ENCODE data around the gene GXYLT1.

Gene GXYLT1, protein sequence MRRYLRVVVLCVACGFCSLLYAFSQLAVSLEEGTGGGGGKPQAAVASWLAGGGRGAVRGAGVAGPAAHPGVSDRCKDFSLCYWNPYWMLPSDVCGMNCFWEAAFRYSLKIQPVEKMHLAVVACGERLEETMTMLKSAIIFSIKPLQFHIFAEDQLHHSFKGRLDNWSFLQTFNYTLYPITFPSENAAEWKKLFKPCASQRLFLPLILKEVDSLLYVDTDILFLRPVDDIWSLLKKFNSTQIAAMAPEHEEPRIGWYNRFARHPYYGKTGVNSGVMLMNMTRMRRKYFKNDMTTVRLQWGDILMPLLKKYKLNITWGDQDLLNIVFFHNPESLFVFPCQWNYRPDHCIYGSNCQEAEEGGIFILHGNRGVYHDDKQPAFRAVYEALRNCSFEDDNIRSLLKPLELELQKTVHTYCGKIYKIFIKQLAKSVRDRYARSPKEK

DNA sequence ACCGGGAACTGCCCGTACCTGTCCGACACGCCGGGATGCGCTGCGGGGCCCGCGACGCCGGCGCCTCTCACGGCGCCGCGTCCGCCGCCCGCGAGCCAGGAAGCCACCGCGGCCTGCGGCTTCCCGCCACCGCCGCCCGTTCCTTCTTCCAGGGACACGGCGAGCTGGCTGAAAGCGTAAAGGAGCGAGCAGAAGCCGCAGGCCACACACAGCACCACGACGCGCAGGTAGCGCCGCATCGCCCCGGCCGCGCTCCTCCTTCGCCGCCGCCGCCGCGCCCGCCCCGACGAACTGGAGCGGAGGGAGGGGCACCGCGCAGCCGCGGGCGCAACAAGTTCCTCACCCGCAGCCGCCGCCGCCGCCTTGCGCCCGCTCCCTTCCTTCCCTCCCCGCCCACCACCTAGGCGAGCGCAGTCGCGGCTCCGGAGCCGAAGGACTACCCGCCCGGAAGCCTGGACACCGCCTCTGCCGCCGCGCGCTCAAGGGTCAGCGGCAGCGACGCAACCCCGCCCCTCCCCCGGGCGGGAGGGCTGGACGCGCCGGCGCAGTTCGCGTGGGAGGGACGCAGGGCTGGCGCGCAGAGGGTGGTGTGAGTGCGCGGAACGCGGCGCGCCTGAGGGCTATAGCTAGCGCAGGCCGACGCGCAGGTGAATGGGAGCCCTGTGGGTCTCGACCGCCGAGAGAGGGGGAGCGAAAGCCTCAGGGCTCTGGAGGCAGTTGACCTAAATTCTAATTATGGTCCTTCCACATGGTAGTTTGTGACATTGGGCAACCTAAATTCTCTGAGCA is at the start of gene GXYLT1:
TSS of gene GXYLT1 (minus strand) at position 467 of the 789 bp plus-strand sequence. CDS start at position 239, 228 bp downstream.
- H3K27me3 ChIP-seq (ENCODE audit: control insufficient read depth, low read length), result no peaks in the 10 kb centered on the region

GRCh38 chr12:42192686-42193085 is 48.0 kb upstream of the GXYLT1 start:
- H3K36me3 ChIP-seq (ENCODE audit: control insufficient read depth, low read length), result peaks cover 2% of the 10 kb centered on the region; the same call in 1 of the 2 replicates
- H3K4me3 ChIP-seq (ENCODE audit: low read length), result no peak overlapping the region
- peaks cover 3% of the 10 kb centered on the region for H3K4me1 ChIP-seq (ENCODE audit: control insufficient read depth, low read length)
- no peaks in the 10 kb centered on the region for H3K27me3 ChIP-seq (ENCODE audit: control insufficient read depth, low read length)
- TF ChIP-seq EZH2phosphoT487 (IDR thresholded peaks at IDR 0.05; ENCODE audit: borderline replicate concordance, low read length), result no peak
- TF ChIP-seq, protein P1, sequence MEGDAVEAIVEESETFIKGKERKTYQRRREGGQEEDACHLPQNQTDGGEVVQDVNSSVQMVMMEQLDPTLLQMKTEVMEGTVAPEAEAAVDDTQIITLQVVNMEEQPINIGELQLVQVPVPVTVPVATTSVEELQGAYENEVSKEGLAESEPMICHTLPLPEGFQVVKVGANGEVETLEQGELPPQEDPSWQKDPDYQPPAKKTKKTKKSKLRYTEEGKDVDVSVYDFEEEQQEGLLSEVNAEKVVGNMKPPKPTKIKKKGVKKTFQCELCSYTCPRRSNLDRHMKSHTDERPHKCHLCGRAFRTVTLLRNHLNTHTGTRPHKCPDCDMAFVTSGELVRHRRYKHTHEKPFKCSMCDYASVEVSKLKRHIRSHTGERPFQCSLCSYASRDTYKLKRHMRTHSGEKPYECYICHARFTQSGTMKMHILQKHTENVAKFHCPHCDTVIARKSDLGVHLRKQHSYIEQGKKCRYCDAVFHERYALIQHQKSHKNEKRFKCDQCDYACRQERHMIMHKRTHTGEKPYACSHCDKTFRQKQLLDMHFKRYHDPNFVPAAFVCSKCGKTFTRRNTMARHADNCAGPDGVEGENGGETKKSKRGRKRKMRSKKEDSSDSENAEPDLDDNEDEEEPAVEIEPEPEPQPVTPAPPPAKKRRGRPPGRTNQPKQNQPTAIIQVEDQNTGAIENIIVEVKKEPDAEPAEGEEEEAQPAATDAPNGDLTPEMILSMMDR (IDR thresholded peaks at IDR 0.05; ENCODE audit: low read depth, low read length, poor library complexity, severe bottlenecking), result no peak
- no peak overlapping the region for H3K4me2 ChIP-seq (ENCODE audit: low read length)
- H3K9me3 ChIP-seq (ENCODE audit: control insufficient read depth, insufficient read depth, low read length), result no peaks in the 10 kb centered on the region
- no peaks in the 10 kb centered on the region for H3K9me2 ChIP-seq (replicated peaks; ENCODE audit: control insufficient read depth, low read length)
- no peaks in the 10 kb centered on the region for H4K20me1 ChIP-seq (ENCODE audit: control insufficient read depth, insufficient read depth, low read depth, low read length)
- no peaks in the 10 kb centered on the region for H3K79me2 ChIP-seq (ENCODE audit: control insufficient read depth, low read length)
- H3K27ac ChIP-seq (ENCODE audit: low read depth, low read length), result no peak overlapping the region
- 0 out of 2 replicates have a peak, but pooled peaks cover 5% of the 10 kb centered on the region for H3F3A ChIP-seq (ENCODE audit: control insufficient read depth, insufficient read depth)

More for the DNA sequence above, at the start of gene GXYLT1:
- H3K9me3 ChIP-seq (ENCODE audit: control insufficient read depth, insufficient read depth, low read length), result no peaks in the 10 kb centered on the region
- H3K79me2 ChIP-seq (ENCODE audit: control insufficient read depth, low read length), result peaks cover 46% of the 10 kb centered on the region
- peaks cover 7% of the 10 kb centered on the region; the same call in 1 of the 2 replicates for H4K20me1 ChIP-seq (ENCODE audit: control insufficient read depth, insufficient read depth, low read depth, low read length)
- H3F3A ChIP-seq (ENCODE audit: control insufficient read depth, insufficient read depth), result no peaks in the 10 kb centered on the region
- no peaks in the 10 kb centered on the region for H3K9me2 ChIP-seq (replicated peaks; ENCODE audit: control insufficient read depth, low read length)
- TF ChIP-seq, protein P1 (IDR thresholded peaks at IDR 0.05; ENCODE audit: low read depth, low read length, poor library complexity, severe bottlenecking), result no peak
- no peak for TF ChIP-seq EZH2phosphoT487 (IDR thresholded peaks at IDR 0.05; ENCODE audit: borderline replicate concordance, low read length)
- no peaks in the 10 kb centered on the region for H3K36me3 ChIP-seq (ENCODE audit: control insufficient read depth, low read length)
- H3K27ac ChIP-seq (ENCODE audit: low read depth, low read length), result peak within 1 kb of the TSS; percentile 54
- H3K4me2 ChIP-seq (ENCODE audit: low read length), result peak within 1 kb of the TSS; percentile 85
- peak within 1 kb of the TSS; percentile 82 for H3K4me3 ChIP-seq (ENCODE audit: low read length)
- H3K4me1 ChIP-seq (ENCODE audit: control insufficient read depth, low read length), result peaks cover 25% of the 10 kb centered on the region

- Histone ChIP-seq H3K9me3 (ENCODE audit: control insufficient read depth, insufficient read depth, low read length) (no peaks in the 10 kb centered on the region), H3K4me2 (ENCODE audit: low read length) (no peak overlapping the region), H3K27ac (ENCODE audit: low read depth, low read length) (no peak overlapping the region), H3K9me2 (replicated peaks; ENCODE audit: control insufficient read depth, low read length) (no peaks in the 10 kb centered on the region), H3K79me2 (ENCODE audit: control insufficient read depth, low read length) (no peaks in the 10 kb centered on the region), H3K4me1 (ENCODE audit: control insufficient read depth, low read length) (peaks cover 6% of the 10 kb centered on the region), H3K36me3 (ENCODE audit: control insufficient read depth, low read length) (peaks cover 2% of the 10 kb centered on the region; the same call in 1 of the 2 replicates), H4K20me1 (ENCODE audit: control insufficient read depth, insufficient read depth, low read depth, low read length) (no peaks in the 10 kb centered on the region), H3K27me3 (ENCODE audit: control insufficient read depth, low read length) (no peaks in the 10 kb centered on the region), H3F3A (ENCODE audit: control insufficient read depth, insufficient read depth) (0 out of 2 replicates have a peak, but pooled peaks cover 5% of the 10 kb centered on the region), H3K4me3 (ENCODE audit: low read length) (no peak overlapping the region)
- no peak for TF ChIP-seq EZH2phosphoT487 (IDR thresholded peaks at IDR 0.05; ENCODE audit: borderline replicate concordance, low read length)
- TF ChIP-seq, protein P1 (IDR thresholded peaks at IDR 0.05; ENCODE audit: low read depth, low read length, poor library complexity, severe bottlenecking), result no peak
Observed at GRCh38 chr12:42192258-42192657, 47.6 kb upstream of the GXYLT1 start.
